KMS-11 (cell line): ENCODE data around the gene VPS26C.

Source experiments
- H2AFZ ChIP-seq: fragments of 200-600 bp; sonication (generic); 2 replicates; pipeline ENCODE4 v1.6.1; 2016; ENCODE audit warnings: antibody characterized with exemption, mixed run types, low read depth
- H3K27ac ChIP-seq: fragments of 200-600 bp; sonication (generic); 2 replicates; pipeline ENCODE4 v1.6.1; 2016; ENCODE audit warnings: mild to moderate bottlenecking, mixed run types
- H3K27me3 ChIP-seq: fragments of 200-600 bp; sonication (generic); 2 replicates; pipeline ENCODE4 v1.6.1; 2017; ENCODE audit warnings: mild to moderate bottlenecking, low read depth, mixed run types, moderate library complexity; ENCODE audit not compliant: insufficient read depth
- H3K36me3 ChIP-seq: fragments of 200-600 bp; sonication (generic); 2 replicates; pipeline ENCODE4 v1.6.1; 2017; ENCODE audit warnings: mild to moderate bottlenecking, mixed run types; ENCODE audit not compliant: insufficient read depth
- H3K4me1 ChIP-seq: fragments of 200-600 bp; sonication (generic); 2 replicates; pipeline ENCODE4 v1.6.1; 2016; ENCODE audit warnings: mild to moderate bottlenecking, low read depth, mixed run types; ENCODE audit not compliant: poor library complexity, severe bottlenecking
- H3K4me2 ChIP-seq: fragments of 200-600 bp; sonication (generic); 2 replicates; pipeline ENCODE4 v1.7.0; 2016; ENCODE audit warnings: mild to moderate bottlenecking, mixed run types
- H3K4me3 ChIP-seq: fragments of 200-600 bp; sonication (generic); IDR thresholded peaks from 2 replicates; pipeline ENCODE4 v1.6.1; 2017; ENCODE audit warnings: low read depth, low read length, mixed read lengths; ENCODE audit not compliant: insufficient read depth
- H3K79me2 ChIP-seq: fragments of 200-600 bp; sonication (generic); 2 replicates; pipeline ENCODE4 v1.6.1; 2016; ENCODE audit warnings: low read depth, mixed run types; ENCODE audit not compliant: insufficient read depth
- H3K9ac ChIP-seq: fragments of 200-600 bp; sonication (generic); 2 replicates; pipeline ENCODE4 v1.6.1; 2016; ENCODE audit warnings: mild to moderate bottlenecking, mixed run types
- H4K20me1 ChIP-seq: fragments of 200-600 bp; sonication (generic); 2 replicates; pipeline ENCODE4 v1.6.1; 2016; ENCODE audit warnings: mild to moderate bottlenecking, mixed run types; ENCODE audit not compliant: insufficient read depth
- CTCF ChIP-seq: fragments of 200-600 bp; sonication (generic); conservative IDR thresholded peaks from 2 replicates; pipeline ENCODE4 v1.6.1; 2017; ENCODE audit warnings: low read depth, mild to moderate bottlenecking, antibody characterized with exemption, low read length, moderate library complexity, mixed read lengths

VPS26C gene

GRCh38 chr21:37220433-37220980 lies 46.6 kb downstream of the VPS26C start:
- peak overlapping the region; percentile 80 for H3K27ac ChIP-seq
- no peaks in the 10 kb centered on the region for H3K36me3 ChIP-seq
- H4K20me1 ChIP-seq = no peaks in the 10 kb centered on the region
- 0 out of 2 replicates have a peak, but pooled peaks have one; percentile 21 for TF ChIP-seq CTCF
- H3K9ac ChIP-seq = peak overlapping the region; percentile 75
- peaks cover 29% of the 10 kb centered on the region for H3K79me2 ChIP-seq
- H3K27me3 ChIP-seq = no peaks in the 10 kb centered on the region
- peak overlapping the region; percentile 81 for H3K4me2 ChIP-seq
- H3K4me1 ChIP-seq = peaks cover 14% of the 10 kb centered on the region
- peak overlapping the region; percentile 91 for H2AFZ ChIP-seq
- no peak overlapping the region for H3K4me3 ChIP-seq

- Histone ChIP-seq H3K4me1 (peaks cover 14% of the 10 kb centered on the region), H3K27ac (peak overlapping the region; percentile 80; the same call in 1 of the 2 replicates), H4K20me1 (no peaks in the 10 kb centered on the region), H3K79me2 (peaks cover 23% of the 10 kb centered on the region), H2AFZ (peak overlapping the region; percentile 91), H3K36me3 (no peaks in the 10 kb centered on the region), H3K4me2 (peak overlapping the region; percentile 81), H3K4me3 (no peak overlapping the region), H3K9ac (peak overlapping the region; percentile 75; the same call in 1 of the 2 replicates), H3K27me3 (no peaks in the 10 kb centered on the region)
- TF ChIP-seq CTCF = no peak
Observed at GRCh38 chr21:37219761-37220432, 47.2 kb downstream of the VPS26C start.

GRCh38 chr21:37214952-37215351 lies 52.2 kb downstream of the VPS26C start:
- Histone ChIP-seq H3K4me2 (no peak overlapping the region), H3K36me3 (no peaks in the 10 kb centered on the region), H2AFZ (no peak overlapping the region), H4K20me1 (no peaks in the 10 kb centered on the region), H3K9ac (no peak overlapping the region), H3K27ac (no peak overlapping the region), H3K79me2 (no peaks in the 10 kb centered on the region), H3K4me3 (no peak overlapping the region), H3K4me1 (peaks cover 4% of the 10 kb centered on the region), H3K27me3 (no peaks in the 10 kb centered on the region)
- TF ChIP-seq CTCF = no peak

- Histone ChIP-seq H3K9ac (no peak overlapping the region), H3K79me2 (no peaks in the 10 kb centered on the region), H3K4me2 (no peak overlapping the region), H2AFZ (no peak overlapping the region), H4K20me1 (no peaks in the 10 kb centered on the region), H3K36me3 (no peaks in the 10 kb centered on the region), H3K27ac (no peak overlapping the region), H3K27me3 (no peaks in the 10 kb centered on the region), H3K4me1 (no peaks in the 10 kb centered on the region), H3K4me3 (no peak overlapping the region)
- no peak for TF ChIP-seq CTCF
Observed at GRCh38 chr21:37210799-37211198, 56.3 kb downstream of the VPS26C start.
